Brain microvascular endothelial cell (primary cell): ENCODE measurements around the gene TNNI3.

Experiments used
- DNase-seq: peaks from one replicate; pipeline ENCODE4 v3.0.0-alpha.2; 2020
- H3K27ac ChIP-seq: fragments of 250-450 bp; sonication (Bioruptor Pico); 2 replicates; pipeline ENCODE4 v1.5.1; 2020; ENCODE audit warnings: mild to moderate bottlenecking, moderate library complexity
- H3K27me3 ChIP-seq: fragments of 250-450 bp; sonication (Bioruptor Pico); replicated peaks from 2 replicates; pipeline ENCODE4 v1.5.1; 2020; ENCODE audit warnings: mild to moderate bottlenecking
- H3K36me3 ChIP-seq: fragments of 250-450 bp; sonication (Bioruptor Pico); replicated peaks from 2 replicates; pipeline ENCODE4 v1.5.1; 2020; ENCODE audit warnings: mild to moderate bottlenecking
- H3K4me3 ChIP-seq: 2 replicates; pipeline ENCODE4 v1.5.1; 2011; ENCODE audit warnings: low read depth, mild to moderate bottlenecking, control low read depth, low read length, moderate library complexity
- CTCF ChIP-seq: IDR thresholded peaks from 2 replicates; pipeline ENCODE4 v1.5.1; 2011; ENCODE audit warnings: low read depth, mild to moderate bottlenecking, moderate library complexity, low read length, control low read depth, inconsistent platforms; ENCODE audit errors: missing control alignments
- in situ Hi-C: cut with HindIII; loops from 2 replicates; pipeline ENCODE4 v1.10.0; 2017; ENCODE audit warnings: low sequenced_read_pairs, low pct_ligation_motif_present

Gene TNNI3

GRCh38 chr19:55153652-55154264 lies 3.8 kb downstream of the TNNI3 start:
- no peak overlapping the region for H3K27ac ChIP-seq
- TF ChIP-seq CTCF: no peak
- DNase-seq: no peak
- H3K4me3 ChIP-seq: no peak overlapping the region
- peaks cover 3% of the 10 kb centered on the region for H3K27me3 ChIP-seq
- in situ Hi-C loops: no loop called here
- no peaks in the 10 kb centered on the region for H3K36me3 ChIP-seq

GRCh38 chr19:55152017-55152416 lies 5.5 kb downstream of the TNNI3 start:
- H3K27me3 ChIP-seq: peaks cover 12% of the 10 kb centered on the region
- no peaks in the 10 kb centered on the region for H3K36me3 ChIP-seq
- no peak overlapping the region for H3K27ac ChIP-seq
- H3K4me3 ChIP-seq: no peak overlapping the region
- in situ Hi-C loops: no loop called here
- TF ChIP-seq CTCF: no peak
- no peak for DNase-seq

DNA sequence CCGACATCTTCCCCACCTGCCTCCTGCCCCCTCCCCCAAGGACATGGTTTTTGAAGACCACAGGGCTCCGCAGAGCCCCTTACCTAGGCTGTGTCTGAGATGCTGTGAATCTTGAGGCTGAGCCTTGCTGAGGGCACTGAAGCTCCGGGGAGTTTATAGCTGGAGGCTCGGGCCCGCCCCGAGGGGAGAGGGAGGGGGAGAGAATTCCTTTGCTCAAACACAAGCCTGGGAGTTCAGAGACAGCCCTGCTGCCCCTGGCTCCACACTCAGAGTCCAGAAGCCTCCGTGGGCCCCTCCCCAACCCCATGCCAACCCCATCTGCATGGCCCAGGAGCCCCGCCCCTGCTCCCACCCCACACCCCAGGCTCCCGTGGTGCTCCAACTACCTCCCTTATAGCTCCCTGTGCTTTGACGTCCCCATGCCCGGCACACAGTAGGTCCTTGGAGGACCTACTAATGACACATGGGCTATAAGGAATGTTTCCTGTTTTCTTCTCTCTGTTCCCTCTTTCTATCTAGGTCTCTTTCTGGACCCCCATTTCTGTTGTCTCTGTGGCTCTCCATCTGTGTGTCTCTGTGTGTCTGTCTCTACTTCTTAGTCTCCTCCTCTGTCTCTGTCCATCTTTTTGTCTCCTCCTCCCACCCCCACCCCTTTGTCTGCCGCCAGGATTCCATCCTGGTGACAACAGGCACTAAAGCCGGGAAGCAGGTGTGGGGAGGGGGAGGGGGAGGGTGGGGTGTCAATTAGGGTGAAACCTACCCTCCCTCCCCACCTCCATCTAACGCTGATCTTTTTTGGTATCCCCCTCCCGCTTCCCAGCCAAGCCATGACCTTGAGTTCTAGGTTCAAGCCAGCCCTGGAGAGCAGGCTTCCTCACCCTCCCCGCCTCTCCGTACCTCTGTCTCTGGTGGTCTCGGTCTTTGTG lies 8.2 kb downstream of the TNNI3 start, which contains the start of gene TNNT1:
TNNT1 (minus strand) TSS at position 129 of the 926 bp plus-strand sequence. CDS start 2,049 bp downstream, outside the sequence.
- Histone ChIP-seq H3K36me3 (no peaks in the 10 kb centered on the region), H3K4me3 (no peak within 1 kb of the TSS), H3K27ac (no peak within 1 kb of the TSS), H3K27me3 (peaks cover 15% of the 10 kb centered on the region)
- DNase-seq: no peak
- in situ Hi-C loops: no loop called here
- no peak for TF ChIP-seq CTCF

DNA sequence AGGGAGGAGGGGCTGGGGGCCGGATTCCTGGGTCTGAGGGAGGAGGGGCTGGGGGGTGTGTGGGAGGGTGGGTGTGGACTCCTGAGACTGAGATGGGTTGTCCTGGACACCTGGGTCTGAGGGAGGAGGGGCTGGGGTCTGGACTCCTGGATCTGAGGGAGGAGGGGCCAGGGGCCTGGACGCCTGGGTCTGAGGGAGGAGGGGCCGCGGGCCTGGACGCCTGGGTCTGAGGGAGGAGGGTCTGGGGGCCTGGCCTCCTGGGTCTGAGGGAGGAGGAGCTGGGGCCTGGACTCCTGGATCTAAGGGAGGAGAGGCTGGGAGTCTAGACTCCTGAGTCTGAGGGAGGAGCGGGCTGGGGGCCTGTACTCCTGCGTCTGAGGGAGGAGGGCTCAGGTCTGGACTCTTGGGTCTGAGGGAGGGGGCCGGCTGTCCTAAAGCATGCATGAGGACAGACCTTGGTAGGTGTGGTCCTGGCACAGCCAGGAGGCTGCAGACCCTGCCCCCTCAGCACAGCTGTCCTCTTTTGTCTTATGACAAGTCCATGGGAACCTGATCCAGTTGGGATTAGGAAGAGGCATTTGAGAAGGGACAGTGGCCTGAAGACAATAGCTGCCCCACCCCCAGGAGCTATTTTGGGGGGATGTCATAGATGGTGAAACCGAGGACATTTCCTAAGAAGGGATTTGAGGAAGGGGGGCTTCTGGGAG lies 9.8 kb downstream of the TNNI3 start:
- Histone ChIP-seq H3K27ac (no peak overlapping the region), H3K27me3 (peaks cover 17% of the 10 kb centered on the region), H3K4me3 (no peak overlapping the region), H3K36me3 (no peaks in the 10 kb centered on the region)
- no peak for DNase-seq
- in situ Hi-C loops: no loop called here
- no peak for TF ChIP-seq CTCF

DNA sequence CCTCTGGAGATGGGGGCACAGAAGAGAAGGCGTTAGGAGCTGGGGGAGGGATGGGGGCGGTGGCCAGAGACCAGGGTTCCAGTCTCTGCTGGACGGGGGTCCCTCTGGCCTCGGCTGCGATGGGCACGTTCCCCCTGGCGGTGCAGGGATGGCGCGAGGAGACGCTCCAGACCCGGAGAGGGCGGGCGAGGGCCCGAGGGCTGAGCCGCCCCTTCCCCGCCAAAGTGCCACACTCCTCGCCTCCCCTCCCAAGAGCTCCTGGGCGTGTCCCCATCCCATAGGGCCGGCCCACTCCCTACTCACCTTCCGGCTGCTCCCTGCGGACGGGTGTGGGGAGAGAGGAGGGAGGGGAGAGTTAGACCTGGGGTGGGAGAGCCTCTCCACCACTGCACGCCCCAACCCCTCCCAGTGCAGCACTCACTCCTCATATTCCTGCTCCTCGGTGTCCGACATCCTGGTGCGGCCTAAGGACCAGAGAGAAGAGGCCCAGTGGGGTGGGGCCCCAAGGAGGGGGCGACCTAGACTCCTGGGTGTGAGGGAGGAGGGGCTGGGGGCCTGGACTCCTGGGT lies 10.7 kb downstream of the TNNI3 start:
- in situ Hi-C loops: no loop called here
- DNase-seq: no peak
- H3K27ac ChIP-seq: no peak overlapping the region
- peaks cover 17% of the 10 kb centered on the region for H3K27me3 ChIP-seq
- H3K4me3 ChIP-seq: no peak overlapping the region
- H3K36me3 ChIP-seq: no peaks in the 10 kb centered on the region
- no peak for TF ChIP-seq CTCF
